ENCODE measurements around the gene MCCC2. TPM values are rescaled to one million over a fixed set of nuclear protein-coding genes. Genes with fewer than 3 reads are reported as not detected.
"Not testable (repeated sequence)": the region's sequence is repeated elsewhere in the genome, so short reads cannot be mapped to it uniquely, and the experiment has no call there.

Gene MCCC2
- total RNA-seq, 2 experiments from 2014 or later = 34.7 to 61.2 TPM

DNA sequence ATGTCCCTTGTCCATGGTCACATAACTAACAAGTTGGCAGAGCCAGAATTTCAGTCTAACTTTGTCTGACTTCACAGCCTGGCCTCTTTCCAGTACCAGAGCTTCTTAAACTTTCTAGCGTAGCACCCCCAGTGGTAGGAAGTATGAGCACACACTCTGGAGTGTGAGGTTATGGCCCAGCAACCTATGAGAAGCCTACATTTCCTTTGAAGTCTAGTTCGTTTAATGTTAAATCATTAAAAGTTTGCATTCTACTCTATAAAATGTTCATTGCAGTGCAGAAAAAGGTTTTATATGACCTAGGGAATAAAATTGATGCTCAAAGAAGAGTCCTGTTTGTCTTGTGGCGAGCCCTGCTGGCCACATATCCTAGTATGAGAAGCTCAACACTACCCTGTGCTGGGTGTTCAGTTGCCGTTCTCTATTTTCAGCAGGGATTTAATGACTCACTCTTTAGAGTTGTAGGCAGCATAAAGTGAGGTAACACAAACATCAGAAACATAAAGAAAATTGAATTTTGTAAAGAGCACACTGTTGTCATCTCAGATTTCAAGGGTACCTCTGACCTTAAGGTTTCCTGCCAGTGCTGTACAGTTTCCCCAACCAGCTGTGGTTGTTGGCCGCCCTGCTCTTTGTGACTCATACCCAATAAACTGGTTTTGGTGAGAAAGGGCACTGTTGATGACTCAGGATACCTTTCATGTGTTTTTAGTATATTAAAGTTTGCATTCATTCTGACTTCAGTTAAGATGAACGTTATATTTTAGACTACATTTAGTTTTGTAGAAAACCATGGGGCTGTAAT, 14.3 kb downstream of the MCCC2 start:
- H3K79me2 ChIP-seq (ENCODE audit: insufficient read depth, low read depth, low read length) = no peaks in the 10 kb centered on the region
- no peaks in the 10 kb centered on the region for H4K20me1 ChIP-seq (ENCODE audit: insufficient read depth, low read length)
- no peak for TF ChIP-seq EZH2phosphoT487 (IDR thresholded peaks at IDR 0.05; ENCODE audit: borderline replicate concordance, low read depth, low read length)
- peak; percentile 87 for TF ChIP-seq CTCF (conservative IDR thresholded peaks at IDR 0.05; ENCODE audit: low read length)
- no peak overlapping the region for H2AFZ ChIP-seq (ENCODE audit: low read length)
- H3K9me2 ChIP-seq (ENCODE audit: insufficient read depth, low read length) = no peaks in the 10 kb centered on the region
- H3K4me1 ChIP-seq (ENCODE audit: insufficient read depth, low read length, poor library complexity, severe bottlenecking) = no peaks in the 10 kb centered on the region
- intact Hi-C loops (cut with micrococcal nuclease; ENCODE audit: unreplicated experiment) = no loop called here
- BruUV-seq (replicated peaks) = no TSS peak
- H3K4me2 ChIP-seq (ENCODE audit: low read length) = no peak overlapping the region
- H3K36me3 ChIP-seq (ENCODE audit: insufficient read depth, low read length) = peaks cover 75% of the 10 kb centered on the region
- ChIA-PET POLR2A (interaction anchor here (1.0 kb wide), 1 partner anchor 14 kb away, joined by 7 read pairs; no protein-coding TSS in a partner anchor), CTCF (ENCODE audit: unreplicated experiment) (interaction anchor here (1.0 to 1.4 kb wide), 2 partner anchors 9 to 15 kb away, joined by 3 to 4 read pairs; no protein-coding TSS in a partner anchor)
- no peak overlapping the region for H3K4me3 ChIP-seq (ENCODE audit: low read depth, low read length, poor library complexity, severe bottlenecking)
- H3K27ac ChIP-seq (ENCODE audit: low read depth, low read length, poor library complexity, severe bottlenecking) = no peak overlapping the region
- H3K9me3 ChIP-seq (ENCODE audit: low read length) = no peaks in the 10 kb centered on the region
- peak; percentile 64 for DNase-seq (ENCODE audit: low spot score)

DNA sequence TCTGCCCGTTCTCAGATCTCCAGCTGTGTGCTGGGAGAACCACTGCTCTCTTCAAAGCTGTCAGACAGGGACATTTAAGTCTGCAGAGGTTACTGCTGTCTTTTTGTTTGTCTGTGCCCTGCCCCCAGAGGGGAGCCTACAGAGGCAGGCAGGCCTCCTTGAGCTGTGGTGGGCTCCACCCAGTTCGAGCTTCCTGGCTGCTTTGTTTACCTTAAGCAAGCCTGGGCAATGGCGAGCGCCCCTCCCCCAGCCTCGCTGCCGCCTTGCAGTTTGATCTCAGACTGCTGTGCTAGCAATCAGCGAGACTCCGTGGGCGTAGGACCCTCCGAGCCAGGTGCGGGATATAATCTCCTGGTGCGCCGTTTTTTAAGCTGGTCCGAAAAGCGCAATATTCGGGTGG, 22.8 kb downstream of the MCCC2 start:
- H2AFZ ChIP-seq (ENCODE audit: low read length); H4K20me1 ChIP-seq (ENCODE audit: insufficient read depth, low read length); H3K79me2 ChIP-seq (ENCODE audit: insufficient read depth, low read depth, low read length); H3K27ac ChIP-seq (ENCODE audit: low read depth, low read length, poor library complexity, severe bottlenecking); H3K9me3 ChIP-seq (ENCODE audit: low read length); BruUV-seq (replicated peaks); H3K4me1 ChIP-seq (ENCODE audit: insufficient read depth, low read length, poor library complexity, severe bottlenecking); POLR2A ChIA-PET; CTCF ChIA-PET (ENCODE audit: unreplicated experiment); H3K4me3 ChIP-seq (ENCODE audit: low read depth, low read length, poor library complexity, severe bottlenecking); H3K4me2 ChIP-seq (ENCODE audit: low read length); intact Hi-C loops (cut with micrococcal nuclease; ENCODE audit: unreplicated experiment); H3K9me2 ChIP-seq (ENCODE audit: insufficient read depth, low read length); DNase-seq (ENCODE audit: low spot score): not testable (repeated sequence)
- peaks cover 23% of the 10 kb centered on the region for H3K36me3 ChIP-seq (ENCODE audit: insufficient read depth, low read length)

DNA sequence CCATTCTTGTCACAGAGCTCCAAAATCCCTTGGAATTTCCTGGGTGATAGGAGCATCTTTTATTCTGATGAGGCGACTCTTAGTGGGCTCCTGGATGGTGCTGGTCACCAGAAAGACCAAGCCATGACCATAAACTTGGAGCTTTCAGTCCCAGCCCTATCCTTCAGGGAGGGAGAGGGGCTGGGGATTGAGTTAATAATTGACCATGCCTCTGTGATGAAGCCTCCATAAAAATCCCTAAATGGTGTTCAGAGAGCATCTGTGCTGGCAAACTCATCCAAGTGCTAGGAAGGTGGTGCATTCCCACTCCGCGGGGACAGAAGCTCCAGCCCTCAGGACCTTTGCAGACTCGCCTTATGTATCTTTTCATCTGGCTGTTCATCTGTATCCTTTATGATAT, 28.7 kb downstream of the MCCC2 start:
- Histone ChIP-seq H3K27ac (ENCODE audit: low read depth, low read length, poor library complexity, severe bottlenecking) (no peak overlapping the region), H3K9me3 (ENCODE audit: low read length) (no peaks in the 10 kb centered on the region), H3K9me2 (ENCODE audit: insufficient read depth, low read length) (no peaks in the 10 kb centered on the region), H3K4me1 (ENCODE audit: insufficient read depth, low read length, poor library complexity, severe bottlenecking) (no peaks in the 10 kb centered on the region), H3K36me3 (ENCODE audit: insufficient read depth, low read length) (peaks cover 51% of the 10 kb centered on the region), H3K79me2 (ENCODE audit: insufficient read depth, low read depth, low read length) (no peaks in the 10 kb centered on the region), H4K20me1 (ENCODE audit: insufficient read depth, low read length) (0 out of 2 replicates have a peak, but pooled peaks cover 3% of the 10 kb centered on the region), H3K4me2 (ENCODE audit: low read length) (no peak overlapping the region), H2AFZ (ENCODE audit: low read length) (no peak overlapping the region), H3K4me3 (ENCODE audit: low read depth, low read length, poor library complexity, severe bottlenecking) (no peak overlapping the region)
- BruUV-seq (replicated peaks) = no TSS peak
- DNase-seq (ENCODE audit: low spot score) = no peak
- TF ChIP-seq CTCF (conservative IDR thresholded peaks at IDR 0.05; ENCODE audit: low read length) (no peak), EZH2phosphoT487 (IDR thresholded peaks at IDR 0.05; ENCODE audit: borderline replicate concordance, low read depth, low read length) (no peak)
- ChIA-PET CTCF (ENCODE audit: unreplicated experiment) (no interaction called here), POLR2A (no interaction called here)
- intact Hi-C loops (cut with micrococcal nuclease; ENCODE audit: unreplicated experiment) = no loop called here
